Motor neuron (in vitro differentiated cells): ENCODE results near the gene KIR3DL1. TPM values are rescaled to one million over a fixed set of nuclear protein-coding genes. Genes with fewer than 3 reads are reported as not detected.

ENCODE experiments used
- ATAC-seq, 8 experiments: fragments of 200-7000 bp; cut with Tn5 transposase; replicated peaks in 6 of 8; 2 replicates each; pipeline ENCODE4 v1.8.0; 2021; ENCODE audit warnings: mild to moderate bottlenecking in 8 of 8, moderate library complexity in 8 of 8
- H3K27ac ChIP-seq, 2 donors: fragments of 250-450 bp; sonication (Bioruptor Pico); 2 replicates each; pipeline ENCODE4 v1.9.0; 2021; ENCODE audit warnings: antibody characterized with exemption in 2 of 2, mild to moderate bottlenecking in 2 of 2, moderate library complexity in 1 of 2
- H3K4me1 ChIP-seq, 2 donors: fragments of 250-450 bp; sonication (Bioruptor Pico); replicated peaks in 1 of 2; 2 replicates each; pipeline ENCODE4 v1.6.1; 2021; ENCODE audit warnings: antibody characterized with exemption in 2 of 2, mild to moderate bottlenecking in 2 of 2, moderate library complexity in 1 of 2
- H3K4me3 ChIP-seq, 5 donors: fragments of 250-450 bp; sonication (Bioruptor Pico); 2 replicates each; pipeline ENCODE4 v1.9.0; 2021; ENCODE audit warnings: antibody characterized with exemption in 5 of 5, mild to moderate bottlenecking in 5 of 5, moderate library complexity in 4 of 5
- WGBS, 10 experiments: fragments of 450-650 bp; shearing (Covaris generic); methylation state at CpG; one replicate each; pipeline ENCODE4 v1.0.0; 2022; 5-methylcytosine and 5-hydroxymethylcytosine counted together
- in situ Hi-C, 9 experiments: fragments of 400-800 bp; cut with MboI; loops; one replicate each; pipeline ENCODE4 v1.15.0; 2021; ENCODE audit warnings: low sequenced_read_pairs in 9 of 9, low pct_unique_long_range_greater_than_20kb in 2 of 9; ENCODE audit not compliant: unreplicated experiment in 9 of 9
- total RNA-seq, 8 experiments: library from RNA; unstranded; fragments of 300-600 nt; gene quantifications; 2 replicates each; pipeline versions ENCODE4 v1.2.3 to v1.2.4, GENCODE V29; 2022

Gene KIR3DL1
- total RNA-seq, 8 experiments from 2014 or later: 0.18 to 0.45 (median 0.33) TPM; not detected in 3

DNA sequence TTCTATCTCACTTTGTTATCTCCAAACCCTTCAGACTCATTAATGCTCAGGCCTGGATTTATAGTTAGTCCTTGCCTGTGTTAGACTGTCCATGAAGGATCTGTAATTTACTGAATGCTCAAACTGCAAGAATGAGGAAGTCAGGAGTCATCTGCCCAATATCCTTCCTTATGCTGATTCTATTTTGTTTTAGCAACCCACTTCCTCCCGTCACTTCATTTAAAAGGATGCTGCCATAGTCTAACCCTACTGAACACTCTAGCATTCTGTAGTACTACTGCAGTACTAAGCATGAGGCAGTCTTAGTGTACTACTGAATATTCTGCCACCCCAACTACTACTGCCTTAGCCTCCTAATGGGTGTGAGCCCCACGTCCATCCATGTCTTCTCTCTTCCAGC, 59.2 kb downstream of the KIR3DL1 start:
- 0 to 86% (median 17%) methylated on average over 1 to 2 of the region's 2 CpGs; no CpG with 5 or more reads in 1 of the 10 experiments for WGBS, 10 experiments
- in situ Hi-C loops: no loop called here

DNA sequence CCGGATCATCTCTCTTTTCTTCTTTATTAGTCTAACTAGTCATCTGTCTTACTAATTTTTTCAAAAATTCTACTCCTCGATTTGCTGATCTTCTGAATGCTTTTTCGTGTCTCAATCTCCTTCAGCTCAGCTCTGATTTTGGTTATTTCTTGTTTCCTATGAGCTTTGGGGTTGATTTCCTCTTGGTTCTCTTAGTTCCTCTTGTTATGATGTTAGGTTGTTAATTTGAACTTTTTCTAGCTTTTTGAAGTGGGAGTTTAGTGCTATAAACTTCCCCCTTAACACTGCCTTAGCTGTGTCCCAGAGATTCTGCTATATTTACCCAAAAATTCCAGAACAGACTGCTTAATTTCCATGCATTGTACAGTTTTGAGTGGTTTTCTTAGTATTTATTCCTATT, 61.2 kb downstream of the KIR3DL1 start:
- ATAC-seq: no peak

More for the DNA sequence above, 59.2 kb downstream of the KIR3DL1 start:
- Histone ChIP-seq H3K4me3 (no peak overlapping the region), H3K4me1 (no peaks in the 10 kb centered on the region), H3K27ac (no peak overlapping the region)
- ATAC-seq: no peak

More for the DNA sequence above, 61.2 kb downstream of the KIR3DL1 start:
- Histone ChIP-seq H3K4me1 (no peaks in the 10 kb centered on the region), H3K4me3 (no peak overlapping the region), H3K27ac (no peak overlapping the region)
- in situ Hi-C loops: no loop called here
- WGBS, 10 experiments: 0 to 39% (median 23%) methylated on average over 1 to 3 of the region's 3 CpGs; no CpG with 5 or more reads in 1 of the 10 experiments

Other genes starting within 250 kb of the KIR3DL1 start
- under 1 TPM in 5 of 8 experiments, not detected in 3; 0.05 to 0.51 (median 0.10) TPM for gene LILRA2, start 242.7 kb upstream of the KIR3DL1 start, total RNA-seq
- under 1 TPM in 5 of 8 experiments, not detected in 3; 0.09 to 0.43 (median 0.20) TPM for gene LILRA1, start 222.8 kb upstream of the KIR3DL1 start, total RNA-seq
- gene LILRB1, start 186.0 kb upstream of the KIR3DL1 start, total RNA-seq: 1 to 10 TPM in 1 of 8 experiments, under 1 TPM in 1, not detected in 6; 0.49 to 2.3 TPM
- under 1 TPM in 5 of 8 experiments, not detected in 3; 0.18 to 0.87 (median 0.38) TPM for gene LILRB4, start 153.5 kb upstream of the KIR3DL1 start, total RNA-seq
- under 1 TPM in 1 of 8 experiments, not detected in 7; 0.18 TPM for gene KIR3DL3, start 92.0 kb upstream of the KIR3DL1 start, total RNA-seq
- gene KIR2DL3, start 78.0 kb upstream of the KIR3DL1 start, total RNA-seq: under 1 TPM in 3 of 8 experiments, not detected in 5; 0.13 to 0.57 (median 0.20) TPM
- gene KIR2DL1, start 46.7 kb upstream of the KIR3DL1 start, total RNA-seq: under 1 TPM in 4 of 8 experiments, not detected in 4; 0.14 to 0.38 (median 0.23) TPM
- gene KIR2DL4, start 12.9 kb upstream of the KIR3DL1 start, total RNA-seq: under 1 TPM in 4 of 8 experiments, not detected in 4; 0.17 to 0.41 (median 0.32) TPM
- gene KIR2DS4, start 16.2 kb downstream of the KIR3DL1 start, total RNA-seq: under 1 TPM in 1 of 8 experiments, not detected in 7; 0.42 TPM
- gene KIR3DL2, start 34.0 kb downstream of the KIR3DL1 start, total RNA-seq: under 1 TPM in 3 of 8 experiments, not detected in 5; 0.17 to 0.43 (median 0.25) TPM
- under 1 TPM in 1 of 8 experiments, not detected in 7; 0.24 TPM for gene FCAR, start 57.8 kb downstream of the KIR3DL1 start, total RNA-seq
- under 1 TPM in 1 of 8 experiments, not detected in 7; 0.14 TPM for gene NCR1, start 89.7 kb downstream of the KIR3DL1 start, total RNA-seq
- under 1 TPM in 4 of 8 experiments, not detected in 4; 0.05 to 0.81 (median 0.21) TPM for gene NLRP7, start 131.1 kb downstream of the KIR3DL1 start, total RNA-seq
- 1 to 10 TPM in 3 of 8 experiments, under 1 TPM in 5; 0.10 to 4.3 (median 0.30) TPM for gene NLRP2, start 149.9 kb downstream of the KIR3DL1 start, total RNA-seq
- gene GP6, start 221.8 kb downstream of the KIR3DL1 start, total RNA-seq: under 1 TPM in 7 of 8 experiments, not detected in 1; 0.14 to 1.00 (median 0.57) TPM
- gene RDH13, start 246.7 kb downstream of the KIR3DL1 start, total RNA-seq: 10 to 100 TPM in 6 of 8 experiments, 1 to 10 TPM in 2; 7.9 to 24.3 (median 14.1) TPM